ENCODE measurements around the gene KCNH4. TPM values are rescaled to one million over a fixed set of nuclear protein-coding genes. Genes with fewer than 3 reads are reported as not detected.

Gene KCNH4
- total RNA-seq: under 0.01 and 0.19 TPM in 2 replicates

DNA sequence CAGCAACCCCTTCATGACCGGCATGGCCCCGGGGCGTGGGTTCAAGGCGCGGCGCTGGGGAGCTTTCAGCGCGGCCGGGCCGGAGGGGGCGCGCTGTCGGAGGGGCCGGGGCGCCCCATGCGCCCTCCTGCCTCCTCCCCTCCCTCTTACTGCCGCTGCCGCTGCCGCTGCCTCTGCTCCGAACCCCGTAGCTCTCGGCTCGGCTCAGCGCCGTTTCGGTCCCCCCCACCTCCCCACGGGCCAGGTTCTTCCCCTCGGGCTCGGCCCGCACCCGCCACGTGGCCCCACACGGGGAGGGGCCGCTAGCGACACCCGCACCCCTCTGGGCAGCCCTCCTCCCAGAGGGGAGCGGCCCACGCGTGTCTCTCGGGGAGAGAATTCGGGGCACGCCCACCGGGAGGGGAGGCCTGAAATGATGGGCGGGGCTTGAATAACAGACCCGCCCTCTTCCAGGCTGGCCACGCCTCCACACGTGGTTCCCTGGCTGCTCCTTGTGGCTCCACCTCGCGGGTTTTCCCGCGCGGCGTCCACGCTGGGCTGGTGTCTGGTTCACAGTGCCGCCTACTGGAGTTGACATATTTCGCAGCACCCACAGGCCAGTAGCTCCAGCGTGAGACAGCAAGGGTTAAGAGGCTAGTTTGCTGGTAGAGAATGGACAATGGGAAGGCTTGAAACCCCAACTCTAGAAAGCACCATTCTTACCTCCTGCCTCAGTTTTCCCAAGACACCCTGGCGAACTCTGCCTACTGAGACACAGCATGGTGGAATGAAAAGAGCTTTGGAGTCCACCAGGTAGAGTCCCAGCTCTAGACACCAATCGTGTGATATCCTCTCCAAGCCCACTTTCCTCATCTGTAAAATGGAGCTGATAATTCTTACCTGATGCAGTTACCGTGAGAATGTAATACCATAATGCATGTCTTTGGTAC, at the start of gene KCNH4:
KCNH4 (minus strand) TSS at position 221 of the 929 bp plus-strand sequence; CDS start at position 24, 197 bp downstream.

DNA sequence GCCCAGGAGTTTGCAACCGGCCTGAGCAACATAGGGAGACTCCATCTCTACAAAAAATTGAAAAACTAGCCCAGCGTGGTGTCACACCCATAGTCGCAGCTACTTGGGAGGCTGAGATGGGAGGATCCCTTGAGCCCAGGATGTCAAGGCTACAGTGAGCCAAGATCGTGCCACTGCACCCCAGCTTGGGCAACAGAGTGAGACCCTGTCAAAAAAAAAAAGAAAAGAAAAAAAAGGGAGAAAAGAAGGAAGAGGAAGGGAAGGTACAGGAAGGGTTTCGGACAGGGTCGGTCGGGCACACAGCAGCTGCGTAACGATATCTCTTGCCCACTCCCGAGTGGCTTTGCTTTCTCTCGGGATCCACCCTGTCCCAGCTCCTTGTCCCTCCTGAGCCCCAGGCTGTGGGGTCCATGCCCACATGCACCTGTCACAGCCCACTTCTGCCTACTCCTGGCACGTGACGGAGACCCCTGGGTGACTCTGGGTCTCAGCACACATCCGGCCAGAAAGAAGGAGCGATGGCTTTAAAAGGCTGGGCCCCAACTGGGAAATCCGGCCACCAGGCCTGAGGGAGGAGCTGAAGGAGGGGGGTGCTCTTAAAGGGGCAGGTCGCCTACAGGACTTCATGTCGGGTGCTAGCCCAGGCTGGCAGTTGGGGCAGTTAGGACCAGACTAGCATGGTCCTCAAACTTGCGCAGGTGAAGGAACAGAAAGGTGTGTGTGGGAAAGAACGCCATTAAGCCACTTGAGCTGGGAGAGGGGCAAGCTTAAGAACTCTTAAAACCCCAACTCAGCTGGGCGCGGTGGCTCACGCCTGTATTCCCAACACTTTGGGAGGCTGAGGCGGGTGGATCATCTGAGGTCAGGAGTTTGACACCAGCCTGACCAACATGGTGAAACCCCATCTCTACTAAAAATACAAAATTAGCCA, 13.3 kb upstream of the KCNH4 start, which contains the start of gene GHDC:
GHDC (minus strand) TSS at position 526 of the 931 bp plus-strand sequence. CDS start 913 bp downstream, outside the sequence.

DNA sequence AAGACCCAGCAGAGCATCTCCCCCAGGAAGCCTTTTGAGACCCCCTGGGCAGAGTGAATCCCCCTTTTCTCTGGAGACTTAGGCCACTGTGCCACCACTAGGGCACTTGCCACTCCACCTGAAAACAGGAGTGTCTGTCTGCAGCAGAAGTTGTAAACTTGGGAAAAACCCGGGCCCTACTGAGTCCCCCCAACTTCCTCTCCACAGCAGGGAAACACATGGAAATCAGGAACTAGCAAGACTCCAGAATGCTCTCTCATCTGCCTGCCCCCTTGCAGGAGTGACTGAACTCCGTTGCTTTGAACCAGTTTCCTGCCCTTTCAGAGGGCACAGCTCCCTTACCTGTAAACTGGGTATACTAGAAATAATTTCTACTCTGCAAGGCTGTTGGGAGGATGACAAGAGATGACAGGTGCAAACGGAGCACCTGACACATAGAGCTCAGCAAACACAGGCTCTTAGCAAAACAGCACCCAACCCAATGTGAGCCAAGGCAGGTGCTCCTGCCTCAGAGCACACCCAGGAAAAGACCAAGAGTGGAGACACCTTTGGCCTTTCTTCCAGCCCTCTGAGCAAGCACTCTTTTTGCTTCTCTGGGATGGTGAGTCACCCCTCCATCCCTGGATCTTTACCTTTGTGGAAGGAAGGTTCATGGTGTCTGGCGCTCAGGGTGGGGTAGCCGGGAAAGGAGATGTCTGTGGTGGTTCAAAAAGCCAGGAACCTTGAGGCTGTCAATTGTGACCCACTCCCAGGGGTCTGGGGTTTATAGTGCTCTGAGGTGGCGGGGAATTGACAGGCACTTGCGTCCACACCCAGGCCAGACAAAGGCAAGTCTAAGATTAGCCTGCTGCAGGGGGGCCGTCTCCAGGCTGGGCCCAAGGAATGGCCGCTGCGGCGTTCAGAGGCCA, 4.0 kb upstream of the KCNH4 start, which contains the start of gene HCRT:
HCRT (minus strand) TSS at position 740 of the 908 bp plus-strand sequence; CDS start at position 653, 87 bp downstream.

DNA sequence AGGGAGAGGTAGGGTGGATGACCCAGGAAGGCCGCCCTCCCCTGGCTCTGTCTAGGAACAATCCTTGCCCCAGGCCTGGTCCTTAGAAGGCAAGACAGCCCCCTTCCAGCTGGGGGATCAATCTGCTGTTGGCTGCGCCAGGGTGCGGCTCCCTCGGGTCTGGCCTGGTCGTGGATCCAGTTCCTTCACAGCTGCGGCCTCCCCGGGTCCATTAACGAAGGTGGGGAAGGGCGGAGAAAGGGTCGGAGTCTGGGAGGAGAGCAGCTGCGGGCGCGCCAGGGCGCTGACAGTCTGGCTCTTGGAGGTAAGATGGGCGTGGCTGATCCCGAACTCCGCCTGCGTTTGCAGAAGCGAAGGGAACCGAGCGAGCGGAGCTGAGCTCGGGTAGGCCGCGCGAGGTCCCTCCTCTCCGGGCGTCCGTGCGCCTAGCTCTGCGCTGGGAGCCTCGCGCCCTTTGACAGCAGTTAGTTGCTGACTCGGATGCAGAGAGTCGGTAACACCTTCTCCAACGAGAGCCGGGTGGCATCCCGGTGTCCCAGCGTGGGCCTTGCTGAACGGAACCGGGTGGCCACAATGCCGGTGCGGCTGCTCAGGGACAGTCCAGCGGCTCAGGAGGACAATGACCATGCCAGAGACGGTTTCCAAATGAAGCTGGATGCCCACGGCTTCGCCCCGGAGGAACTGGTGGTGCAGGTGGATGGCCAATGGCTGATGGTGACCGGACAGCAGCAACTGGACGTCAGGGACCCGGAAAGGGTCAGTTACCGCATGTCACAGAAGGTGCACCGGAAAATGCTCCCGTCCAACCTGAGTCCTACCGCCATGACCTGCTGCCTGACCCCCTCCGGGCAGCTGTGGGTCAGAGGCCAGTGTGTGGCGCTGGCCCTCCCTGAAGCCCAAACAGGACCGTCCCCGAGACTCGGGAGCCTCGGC, 58.3 kb downstream of the KCNH4 start, which contains the start of gene HSPB9:
HSPB9 (plus strand) TSS at position 434 of the 933 bp plus-strand sequence; CDS start at position 481, 47 bp downstream.

DNA sequence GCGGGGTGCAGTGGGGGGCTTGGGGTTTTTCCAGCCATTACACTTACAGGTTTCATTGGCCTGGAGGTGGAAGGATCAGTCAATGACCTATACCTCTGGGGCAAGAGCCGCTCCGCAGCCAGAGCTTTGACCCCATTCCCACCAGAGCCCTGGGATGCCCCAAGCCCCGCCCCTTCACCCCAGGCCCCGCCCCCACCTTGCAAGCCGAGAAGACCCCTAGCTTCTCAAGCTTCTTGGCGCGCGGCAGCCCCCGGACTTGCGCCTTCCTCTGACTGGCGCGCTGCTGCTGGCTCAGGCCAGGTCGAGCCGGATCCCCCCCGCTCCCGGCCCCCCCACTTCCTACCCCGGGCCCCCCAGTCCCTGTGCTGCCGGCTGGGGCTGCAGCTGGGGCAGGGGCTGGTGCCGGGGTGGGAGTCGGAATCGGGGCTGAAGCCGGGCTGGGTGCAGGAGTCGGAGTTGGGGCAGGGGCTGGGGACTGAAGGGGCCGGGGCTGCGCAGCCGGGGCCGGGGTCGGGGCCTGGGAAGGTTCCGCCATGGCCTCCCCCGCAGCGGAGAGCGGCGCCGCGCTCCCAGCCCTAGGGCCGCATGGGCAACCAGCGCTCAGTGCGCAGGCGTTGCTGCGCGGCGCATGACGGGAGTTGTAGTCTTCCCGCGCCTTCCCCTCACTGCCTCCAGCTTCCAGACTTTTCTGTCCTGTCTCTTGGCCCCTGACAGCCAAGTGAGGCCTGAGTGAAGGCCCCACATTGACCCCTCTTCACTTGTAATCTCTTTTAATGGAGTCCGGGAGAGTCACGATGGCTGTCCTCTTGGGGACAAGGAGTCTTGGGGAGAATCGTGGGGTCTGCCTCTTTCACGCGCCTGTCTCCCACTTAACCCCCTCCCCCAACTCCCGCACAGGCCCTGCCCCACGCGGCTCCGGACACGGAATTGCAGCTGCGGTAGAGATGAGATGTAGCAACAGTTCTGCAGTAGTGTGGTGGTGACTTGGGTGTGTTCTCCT, 59.9 kb downstream of the KCNH4 start, which contains the start of gene KAT2A:
KAT2A (minus strand) TSS at position 598 of the 1,000 bp plus-strand sequence; CDS start at position 535, 63 bp downstream.

DNA sequence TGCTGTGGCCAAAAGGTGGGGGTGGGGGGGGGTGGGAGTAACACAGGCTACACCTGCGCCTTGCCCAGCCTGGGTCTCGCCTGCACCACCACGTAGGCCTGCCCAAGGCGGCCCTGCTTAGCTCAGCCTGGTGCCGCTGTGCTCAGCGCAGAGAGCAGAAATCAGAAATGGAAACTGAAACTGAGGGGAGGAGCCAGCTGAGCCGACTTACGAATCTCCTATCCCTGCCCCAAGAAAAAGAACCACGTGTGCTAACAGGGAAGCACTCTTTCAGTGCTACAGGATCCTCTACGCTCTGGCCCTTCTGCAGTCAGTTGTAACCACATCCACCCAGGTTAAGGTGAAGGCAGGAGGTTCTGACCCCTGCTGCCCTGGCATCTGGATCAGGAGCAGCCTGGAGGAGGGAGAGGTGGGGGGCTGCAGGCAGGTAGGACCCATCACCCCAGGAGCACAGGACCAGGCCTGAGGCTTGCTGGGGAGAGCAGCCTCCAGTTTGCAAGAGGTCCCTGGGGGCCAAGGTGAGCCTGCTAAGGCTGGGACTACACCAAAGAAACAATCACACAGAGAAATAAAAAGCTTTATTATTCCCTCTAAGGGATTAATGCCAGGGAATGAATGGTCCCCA, 68.3 kb downstream of the KCNH4 start, which contains the start of gene DHX58:
DHX58 (minus strand) TSS at position 163 of the 625 bp plus-strand sequence. CDS start 822 bp downstream, outside the sequence.

Other genes starting within 250 kb of the KCNH4 start
- 43.5 and 59.5 TPM in 2 replicates for gene CNP, start 214.3 kb downstream of the KCNH4 start, total RNA-seq
- 69.1 and 88.2 TPM in 2 replicates for gene DNAJC7, start 163.7 kb downstream of the KCNH4 start, total RNA-seq
- gene NKIRAS2, start 161.1 kb downstream of the KCNH4 start, total RNA-seq: 27.0 and 31.0 TPM in 2 replicates
- gene C17orf113, start 130.5 kb downstream of the KCNH4 start, total RNA-seq: 0.16 and 0.25 TPM in 2 replicates
- gene ZNF385C, start 82.7 kb downstream of the KCNH4 start, total RNA-seq: not detected in 2 replicates
- gene DHX58, start 68.4 kb downstream of the KCNH4 start, total RNA-seq: 10.2 and 10.4 TPM in 2 replicates
- 6.3 and 14.2 TPM in 2 replicates for gene KAT2A, start 59.8 kb downstream of the KCNH4 start, total RNA-seq
- gene HSPB9, start 58.3 kb downstream of the KCNH4 start, total RNA-seq: not detected in 2 replicates
- 81.1 and 94.0 TPM in 2 replicates for gene RAB5C, start 26.2 kb downstream of the KCNH4 start, total RNA-seq
- not detected in 2 replicates for gene HCRT, start 4.3 kb upstream of the KCNH4 start, total RNA-seq
- gene GHDC, start 13.4 kb upstream of the KCNH4 start, total RNA-seq: 11.7 and 23.6 TPM in 2 replicates
- gene STAT5B, start 95.2 kb upstream of the KCNH4 start, total RNA-seq: 23.0 and 33.6 TPM in 2 replicates
- 28.2 and 36.4 TPM in 2 replicates for gene STAT5A, start 107.4 kb upstream of the KCNH4 start, total RNA-seq
- 79.0 and 145 TPM in 2 replicates for gene STAT3, start 207.3 kb upstream of the KCNH4 start, total RNA-seq
- gene CAVIN1, start 242.1 kb upstream of the KCNH4 start, total RNA-seq: 719 and 771 TPM in 2 replicates

Data from bladder microvascular endothelial cell (primary cell).